A549 (cell line): ENCODE measurements around the gene HHIP. TPM values are rescaled to one million over a fixed set of nuclear protein-coding genes. Genes with fewer than 3 reads are reported as not detected.

Experiments
- ATAC-seq, 2 experiments: fragments of 200-7000 bp in 1 of 2; fragments of >200 bp in 1 of 2; cut with Nextera tagmentation in 1 of 2; cut with Tn5 transposase in 1 of 2; 3 replicates each; pipeline versions ENCODE4 v1.8.0 to v1.9.1; 2018 to 2020; ENCODE audit warnings: mild to moderate bottlenecking in 1 of 2, moderate library complexity in 1 of 2
- CTCF ChIA-PET: fragments of 300-600 bp; sonication (Branson Sonifier 250); formaldehyde crosslinking; extraction: SDS; loops from one replicate; lab custom pipeline; 2021; ENCODE audit warnings: antibody characterized with exemption, inconsistent platforms; lab: Yijun Ruan, JAX
- POLR2A ChIA-PET: fragments of 350-600 bp; formaldehyde crosslinking; extraction: SDS; loops from one replicate; lab custom pipeline; 2021; ENCODE audit warnings: antibody characterized with exemption, inconsistent platforms; lab: Yijun Ruan, JAX
- DNase-seq, 2 experiments: peaks; one replicate each; pipeline versions ENCODE4 v3.0.0 to v3.0.0-alpha.2; 2011 to 2016; ENCODE audit warnings: low read depth in 1 of 2, low spot score in 1 of 2
- FAIRE-seq: peaks from 2 replicates; lab custom pipeline; 2011; peaks lifted over from hg19 to GRCh38; lab: Jason Lieb, UNC
- H3K27ac ChIP-seq, 2 experiments: fragments of >200 bp; sonication (Bioruptor Twin); formaldehyde crosslinking; 3 replicates each; pipeline ENCODE4 v1.5.1; 2016 to 2017
- H3K4me1 ChIP-seq: fragments of >200 bp; sonication (Bioruptor Twin); formaldehyde crosslinking; 3 replicates; pipeline ENCODE4 v1.6.1; 2016
- H3K4me2 ChIP-seq: fragments of >200 bp; sonication (Bioruptor Twin); formaldehyde crosslinking; 3 replicates; pipeline ENCODE4 v1.6.1; 2016
- H3K4me3 ChIP-seq: fragments of >200 bp; sonication (Bioruptor Twin); formaldehyde crosslinking; 3 replicates; pipeline ENCODE4 v1.5.1; 2016
- H3K9me3 ChIP-seq: fragments of >200 bp; sonication (Bioruptor Twin); formaldehyde crosslinking; 3 replicates; pipeline ENCODE4 v1.6.1; 2016
- CEBPB ChIP-seq, 2 experiments: fragments of >200 bp in 1 of 2; sonication (Bioruptor Twin) in 1 of 2; formaldehyde crosslinking in 1 of 2; IDR thresholded peaks; 2 replicates each; pipeline ENCODE4 v1.6.1; 2012 to 2016
- CHD4 ChIP-seq: fragments of 200-600 bp; sonication (generic); IDR thresholded peaks from 2 replicates; pipeline ENCODE4 v1.6.1; 2016; ENCODE audit warnings: antibody characterized with exemption, mild to moderate bottlenecking, borderline replicate concordance
- EHF ChIP-seq: fragments of 250-450 bp; sonication (Bioruptor Pico); IDR thresholded peaks from 2 replicates; pipeline ENCODE4 v1.5.0; 2020; ENCODE audit warnings: mild to moderate bottlenecking
- EHMT2 ChIP-seq: fragments of 200-600 bp; sonication (generic); IDR thresholded peaks from 2 replicates; pipeline ENCODE4 v1.6.1; 2016; ENCODE audit warnings: antibody characterized with exemption, low read depth, mild to moderate bottlenecking, moderate library complexity
- EP300 ChIP-seq, 2 experiments: fragments of >200 bp; sonication (Bioruptor Twin); formaldehyde crosslinking; IDR thresholded peaks; 2 replicates in 1 of 2; 3 replicates in 1 of 2; pipeline ENCODE4 v1.6.1; 2016 to 2017
- HMGXB4 ChIP-seq: fragments of 250-450 bp; sonication (Bioruptor Pico); IDR thresholded peaks from 2 replicates; pipeline ENCODE4 v1.5.0; 2021; ENCODE audit warnings: mild to moderate bottlenecking, moderate library complexity, borderline replicate concordance
- HOXB5 ChIP-seq: fragments of 250-450 bp; sonication (Bioruptor Pico); IDR thresholded peaks from 2 replicates; pipeline ENCODE4 v1.5.0; 2020; ENCODE audit warnings: mild to moderate bottlenecking, moderate library complexity
- KDM5A ChIP-seq: fragments of 200-600 bp; sonication (generic); IDR thresholded peaks from 2 replicates; pipeline ENCODE4 v1.6.1; 2016; ENCODE audit warnings: antibody characterized with exemption, mild to moderate bottlenecking
- MAFK ChIP-seq: fragments of 450-650 bp; IDR thresholded peaks from 2 replicates; pipeline ENCODE4 v1.6.1; 2014; ENCODE audit not compliant: partially characterized antibody
- NFE2L2 ChIP-seq: fragments of 150-350 bp; conservative IDR thresholded peaks from 2 replicates; pipeline ENCODE4 v1.6.1; 2014; ENCODE audit warnings: low read length
- POLR2AphosphoS2 ChIP-seq: conservative IDR thresholded peaks from 2 replicates; pipeline ENCODE4 v1.6.1; 2012; ENCODE audit warnings: low read length, improper control_type of control experiment, inconsistent platforms
- RARB ChIP-seq: fragments of 250-450 bp; sonication (Bioruptor Pico); IDR thresholded peaks from 2 replicates; pipeline ENCODE4 v1.8.0; 2021; ENCODE audit warnings: mild to moderate bottlenecking, moderate library complexity
- RNF2 ChIP-seq: fragments of 200-600 bp; sonication (generic); IDR thresholded peaks from 2 replicates; pipeline ENCODE4 v1.6.1; 2016; ENCODE audit warnings: low read depth, mild to moderate bottlenecking, antibody characterized with exemption, moderate library complexity, borderline replicate concordance
- SMC3 ChIP-seq: fragments of >200 bp; sonication (Bioruptor Twin); formaldehyde crosslinking; IDR thresholded peaks from 3 replicates; pipeline ENCODE4 v1.6.1; 2018; ENCODE audit warnings: inconsistent platforms
- SREBF2 ChIP-seq: fragments of 450-650 bp; IDR thresholded peaks from 2 replicates; pipeline ENCODE4 v1.6.1; 2014; ENCODE audit warnings: mild to moderate bottlenecking, moderate library complexity
- USF2 ChIP-seq: fragments of 450-650 bp; IDR thresholded peaks from 2 replicates; pipeline ENCODE4 v1.6.1; 2014; ENCODE audit warnings: antibody characterized with exemption
- ZC3H11A ChIP-seq: fragments of 450-650 bp; IDR thresholded peaks from 2 replicates; pipeline ENCODE4 v1.6.1; 2014; ENCODE audit warnings: antibody characterized with exemption, mild to moderate bottlenecking
- WGBS: methylation state at CpG from one replicate; pipeline ENCODE4 v1.1.6; 2017; ENCODE audit errors: missing lambda C conversion rate; 5-methylcytosine and 5-hydroxymethylcytosine counted together
- polyA plus RNA-seq, 4 experiments: library from polyadenylated mRNA; depleted of rRNA in 3 of 4; stranded (reverse); fragments of >200 nt; fragmentation: RNase III in 1 of 4; extraction: RNeasy Plus Mini Kit Qiagen cat#74134 plus additional on column Dnase treatment in 1 of 4; gene quantifications; 2 replicates in 3 of 4; 3 replicates in 1 of 4; pipeline ENCODE4 v1.2.3, GENCODE V29; 2011 to 2017
- TF ChIP-seq, protein P1 (sequence below): fragments of 150-350 bp; IDR thresholded peaks from 2 replicates; pipeline ENCODE4 v1.6.1; 2014; ENCODE audit warnings: low read depth, mild to moderate bottlenecking, low read length
- TF ChIP-seq, protein P2 (sequence below): IDR thresholded peaks from 2 replicates; pipeline ENCODE4 v1.6.1; 2012
- TF ChIP-seq, protein P3 (sequence below): fragments of >200 bp; sonication (Bioruptor Twin); formaldehyde crosslinking; IDR thresholded peaks from 3 replicates; pipeline ENCODE4 v1.6.1; 2016
- TF ChIP-seq, protein P4 (sequence below): fragments of >200 bp; sonication (Bioruptor Twin); formaldehyde crosslinking; IDR thresholded peaks from 3 replicates; pipeline ENCODE4 v1.5.1; 2016

HHIP gene
- polyA plus RNA-seq, 2 of the 4 experiments (the other 2 are of a cell fraction): 0.93 to 1.0 TPM

GRCh38 chr4:144683516-144683915, 37.6 kb downstream of the HHIP start:
- no peak for FAIRE-seq
- H3K4me3 ChIP-seq: no peak overlapping the region
- ChIA-PET POLR2A (no interaction called here), CTCF (no interaction called here)
- H3K4me1 ChIP-seq: no peaks in the 10 kb centered on the region
- H3K9me3 ChIP-seq: no peaks in the 10 kb centered on the region
- H3K4me2 ChIP-seq: no peak overlapping the region
- no peak for TF ChIP-seq MAFK
- TF ChIP-seq KDM5A: no peak
- TF ChIP-seq CEBPB (IDR thresholded peaks at IDR 0.05): no peak
- TF ChIP-seq HMGXB4 (CRISPR knock-in tag): no peak
- TF ChIP-seq, protein P1, sequence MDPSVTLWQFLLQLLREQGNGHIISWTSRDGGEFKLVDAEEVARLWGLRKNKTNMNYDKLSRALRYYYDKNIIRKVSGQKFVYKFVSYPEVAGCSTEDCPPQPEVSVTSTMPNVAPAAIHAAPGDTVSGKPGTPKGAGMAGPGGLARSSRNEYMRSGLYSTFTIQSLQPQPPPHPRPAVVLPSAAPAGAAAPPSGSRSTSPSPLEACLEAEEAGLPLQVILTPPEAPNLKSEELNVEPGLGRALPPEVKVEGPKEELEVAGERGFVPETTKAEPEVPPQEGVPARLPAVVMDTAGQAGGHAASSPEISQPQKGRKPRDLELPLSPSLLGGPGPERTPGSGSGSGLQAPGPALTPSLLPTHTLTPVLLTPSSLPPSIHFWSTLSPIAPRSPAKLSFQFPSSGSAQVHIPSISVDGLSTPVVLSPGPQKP: no peak
- no peak for TF ChIP-seq SMC3
- TF ChIP-seq, protein P2, sequence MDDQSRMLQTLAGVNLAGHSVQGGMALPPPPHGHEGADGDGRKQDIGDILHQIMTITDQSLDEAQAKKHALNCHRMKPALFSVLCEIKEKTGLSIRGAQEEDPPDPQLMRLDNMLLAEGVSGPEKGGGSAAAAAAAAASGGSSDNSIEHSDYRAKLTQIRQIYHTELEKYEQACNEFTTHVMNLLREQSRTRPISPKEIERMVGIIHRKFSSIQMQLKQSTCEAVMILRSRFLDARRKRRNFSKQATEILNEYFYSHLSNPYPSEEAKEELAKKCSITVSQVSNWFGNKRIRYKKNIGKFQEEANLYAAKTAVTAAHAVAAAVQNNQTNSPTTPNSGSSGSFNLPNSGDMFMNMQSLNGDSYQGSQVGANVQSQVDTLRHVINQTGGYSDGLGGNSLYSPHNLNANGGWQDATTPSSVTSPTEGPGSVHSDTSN: no peak
- TF ChIP-seq CHD4: no peak
- TF ChIP-seq, protein P3, sequence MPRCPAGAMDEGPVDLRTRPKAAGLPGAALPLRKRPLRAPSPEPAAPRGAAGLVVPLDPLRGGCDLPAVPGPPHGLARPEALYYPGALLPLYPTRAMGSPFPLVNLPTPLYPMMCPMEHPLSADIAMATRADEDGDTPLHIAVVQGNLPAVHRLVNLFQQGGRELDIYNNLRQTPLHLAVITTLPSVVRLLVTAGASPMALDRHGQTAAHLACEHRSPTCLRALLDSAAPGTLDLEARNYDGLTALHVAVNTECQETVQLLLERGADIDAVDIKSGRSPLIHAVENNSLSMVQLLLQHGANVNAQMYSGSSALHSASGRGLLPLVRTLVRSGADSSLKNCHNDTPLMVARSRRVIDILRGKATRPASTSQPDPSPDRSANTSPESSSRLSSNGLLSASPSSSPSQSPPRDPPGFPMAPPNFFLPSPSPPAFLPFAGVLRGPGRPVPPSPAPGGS: no peak
- TF ChIP-seq POLR2AphosphoS2: no peak
- no peak for ATAC-seq
- WGBS: 77% methylated on average over 8 of the region's 8 CpGs
- no peak for DNase-seq
- no peak overlapping the region for H3K27ac ChIP-seq

DNA sequence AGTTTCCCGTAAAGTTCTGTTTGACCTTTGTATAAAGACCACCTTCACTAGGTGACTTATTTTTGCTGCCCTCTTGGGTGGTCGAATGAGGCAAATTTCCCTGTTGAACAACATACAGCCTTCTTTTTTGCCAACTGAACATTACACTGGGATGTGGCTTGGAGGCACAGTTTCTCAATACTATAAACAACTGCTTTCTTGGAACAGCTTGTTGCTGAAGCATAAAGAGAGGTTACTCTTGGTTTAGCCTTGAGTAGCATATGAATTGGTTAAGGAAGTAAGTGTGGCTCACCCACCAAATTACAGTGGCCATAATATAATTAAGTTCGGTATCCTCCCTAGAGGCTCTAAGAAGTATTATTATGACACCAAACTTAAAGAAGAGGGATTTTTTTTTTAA, 40.0 kb downstream of the HHIP start:
- H3K9me3 ChIP-seq: no peaks in the 10 kb centered on the region
- FAIRE-seq (no peak), DNase-seq (no peak)
- H3K4me2 ChIP-seq: no peak overlapping the region
- CTCF ChIA-PET: no interaction called here
- H3K27ac ChIP-seq: no peak overlapping the region
- TF ChIP-seq, protein P1: no peak
- TF ChIP-seq EHMT2 (no peak), USF2 (no peak), HOXB5 (CRISPR knock-in tag) (no peak), NFE2L2 (no peak)
- TF ChIP-seq, all 56 proteins: peak for 0
- 84% methylated on average over 3 of the region's 3 CpGs for WGBS
- POLR2A ChIA-PET: no interaction called here
- ATAC-seq: no peak
- Histone ChIP-seq H3K4me3 (no peak overlapping the region), H3K4me1 (no peaks in the 10 kb centered on the region)

DNA sequence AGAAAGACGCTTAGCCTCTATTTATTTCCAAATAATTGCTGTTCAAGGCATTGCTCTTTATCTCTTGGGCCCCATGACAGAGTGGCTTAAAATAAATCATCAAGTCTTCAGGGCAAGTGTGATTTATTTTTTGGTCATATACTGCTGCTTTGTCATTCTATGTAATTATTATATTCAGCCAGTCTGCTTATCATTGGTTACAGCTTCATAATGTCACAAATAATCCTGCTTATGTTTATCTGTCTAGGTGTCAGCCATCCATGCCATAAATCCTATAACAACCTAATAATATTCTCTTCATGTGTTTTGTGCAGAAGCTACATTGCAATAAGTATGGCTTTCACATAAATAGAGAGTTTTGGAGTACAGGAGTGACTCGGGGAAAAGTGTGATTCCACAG, 41.0 kb downstream of the HHIP start:
- ChIA-PET POLR2A (no interaction called here), CTCF (no interaction called here)
- Histone ChIP-seq H3K4me1 (no peaks in the 10 kb centered on the region), H3K4me3 (no peak overlapping the region), H3K9me3 (no peaks in the 10 kb centered on the region), H3K27ac (no peak overlapping the region), H3K4me2 (no peak overlapping the region)
- FAIRE-seq (no peak), ATAC-seq (no peak), DNase-seq (no peak)
- TF ChIP-seq ZC3H11A (no peak), RARB (no peak), EP300 (IDR thresholded peaks at IDR 0.05) (no peak), RNF2 (no peak), EHF (no peak), SREBF2 (no peak), CEBPB (IDR thresholded peaks at IDR 0.05) (no peak)
- TF ChIP-seq, protein P4, sequence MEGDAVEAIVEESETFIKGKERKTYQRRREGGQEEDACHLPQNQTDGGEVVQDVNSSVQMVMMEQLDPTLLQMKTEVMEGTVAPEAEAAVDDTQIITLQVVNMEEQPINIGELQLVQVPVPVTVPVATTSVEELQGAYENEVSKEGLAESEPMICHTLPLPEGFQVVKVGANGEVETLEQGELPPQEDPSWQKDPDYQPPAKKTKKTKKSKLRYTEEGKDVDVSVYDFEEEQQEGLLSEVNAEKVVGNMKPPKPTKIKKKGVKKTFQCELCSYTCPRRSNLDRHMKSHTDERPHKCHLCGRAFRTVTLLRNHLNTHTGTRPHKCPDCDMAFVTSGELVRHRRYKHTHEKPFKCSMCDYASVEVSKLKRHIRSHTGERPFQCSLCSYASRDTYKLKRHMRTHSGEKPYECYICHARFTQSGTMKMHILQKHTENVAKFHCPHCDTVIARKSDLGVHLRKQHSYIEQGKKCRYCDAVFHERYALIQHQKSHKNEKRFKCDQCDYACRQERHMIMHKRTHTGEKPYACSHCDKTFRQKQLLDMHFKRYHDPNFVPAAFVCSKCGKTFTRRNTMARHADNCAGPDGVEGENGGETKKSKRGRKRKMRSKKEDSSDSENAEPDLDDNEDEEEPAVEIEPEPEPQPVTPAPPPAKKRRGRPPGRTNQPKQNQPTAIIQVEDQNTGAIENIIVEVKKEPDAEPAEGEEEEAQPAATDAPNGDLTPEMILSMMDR: no peak
- 75% methylated on average over 2 of the region's 2 CpGs for WGBS
